PC-3 (cell line): Measurements from ENCODE around the gene CROCC2. TPM values are rescaled to one million over a fixed set of nuclear protein-coding genes. Genes with fewer than 3 reads are reported as not detected.

ENCODE experiments used
- ATAC-seq: fragments of 200-7000 bp; cut with Tn5 transposase; 2 replicates; pipeline ENCODE4 v1.9.1; 2020; ENCODE audit warnings: mild to moderate bottlenecking, moderate library complexity
- BruUV-seq: library from RNA; stranded (reverse); fragments of 400-500 nt; replicated peaks from 2 replicates; lab custom pipeline; 2021; lab: Mats Ljungman, UMichigan
- CTCF ChIA-PET: fragments of 300-600 bp; sonication (Branson Sonifier 250); formaldehyde crosslinking; loops from one replicate; lab custom pipeline; 2022; ENCODE audit warnings: antibody characterized with exemption; lab: Charles Lee
- POLR2A ChIA-PET: fragments of 300-600 bp; sonication (Branson Sonifier 250); formaldehyde crosslinking; loops from one replicate; lab custom pipeline; 2022; ENCODE audit warnings: antibody characterized with exemption; ENCODE audit not compliant: unreplicated experiment; lab: Charles Lee
- DNase-seq: peaks from one replicate; pipeline ENCODE4 v3.0.0-alpha.2; 2015
- H2AFZ ChIP-seq: fragments of 300-600 bp; sonication (generic); 2 replicates; pipeline ENCODE4 v1.6.0; 2016; ENCODE audit warnings: antibody characterized with exemption, low read length
- H3F3A ChIP-seq: fragments of 300-600 bp; sonication (generic); one replicate; pipeline ENCODE4 v1.6.0; 2017; ENCODE audit warnings: antibody characterized with exemption, low read length, control low read depth, mild to moderate bottlenecking; ENCODE audit not compliant: unreplicated experiment
- H3K27ac ChIP-seq: fragments of 300-600 bp; sonication (generic); 2 replicates; pipeline ENCODE4 v1.5.1; 2016; ENCODE audit warnings: mild to moderate bottlenecking, low read length
- H3K27me3 ChIP-seq: fragments of 300-600 bp; sonication (generic); 2 replicates; pipeline ENCODE4 v1.6.1; 2016; ENCODE audit warnings: low read length, mixed read lengths
- H3K36me3 ChIP-seq: fragments of 300-600 bp; sonication (generic); 2 replicates; pipeline ENCODE4 v1.6.1; 2016; ENCODE audit warnings: low read depth, mixed run types, low read length, mixed read lengths
- H3K4me1 ChIP-seq: fragments of 300-600 bp; sonication (generic); 2 replicates; pipeline ENCODE4 v1.5.1; 2016; ENCODE audit warnings: low read length; ENCODE audit not compliant: insufficient read depth
- H3K4me2 ChIP-seq: fragments of 300-600 bp; sonication (generic); 2 replicates; pipeline ENCODE4 v1.6.0; 2016; ENCODE audit warnings: low read length
- H3K4me3 ChIP-seq: fragments of 300-600 bp; sonication (generic); 2 replicates; pipeline ENCODE4 v1.5.1; 2016; ENCODE audit warnings: mild to moderate bottlenecking, low read length, mixed read lengths
- H3K79me2 ChIP-seq: fragments of 300-600 bp; sonication (generic); 2 replicates; pipeline ENCODE4 v1.6.1; 2017; ENCODE audit warnings: low read length, mixed read lengths
- H3K9ac ChIP-seq: fragments of 300-600 bp; sonication (generic); 2 replicates; pipeline ENCODE4 v1.6.0; 2016; ENCODE audit warnings: mild to moderate bottlenecking, low read length
- H3K9me2 ChIP-seq: fragments of 300-600 bp; sonication (generic); replicated peaks from 2 replicates; pipeline ENCODE4 v1.6.1; 2016; ENCODE audit warnings: mixed run types, low read length, mixed read lengths
- H3K9me3 ChIP-seq: fragments of 300-600 bp; sonication (generic); 2 replicates; pipeline ENCODE4 v1.6.1; 2016; ENCODE audit warnings: low read length, mixed read lengths
- H4K20me1 ChIP-seq: fragments of 300-600 bp; sonication (generic); 2 replicates; pipeline ENCODE4 v1.6.1; 2016; ENCODE audit warnings: low read length, mixed read lengths
- CTCF ChIP-seq: fragments of 300-600 bp; sonication (generic); conservative IDR thresholded peaks from 2 replicates; pipeline ENCODE4 v1.5.1; 2017; ENCODE audit warnings: antibody characterized with exemption, low read depth, mild to moderate bottlenecking, low read length
- EZH2 ChIP-seq: fragments of 300-600 bp; sonication (generic); IDR thresholded peaks from one replicate; pipeline ENCODE4 v1.6.1; 2017; ENCODE audit warnings: antibody characterized with exemption, mild to moderate bottlenecking, low read length; ENCODE audit not compliant: unreplicated experiment
- EZH2phosphoT487 ChIP-seq: fragments of 300-600 bp; sonication (generic); IDR thresholded peaks from 2 replicates; pipeline ENCODE4 v1.6.1; 2018; ENCODE audit warnings: mild to moderate bottlenecking, antibody characterized with exemption, low read length, borderline replicate concordance
- intact Hi-C: fragments of 100-400 bp; cut with micrococcal nuclease; formaldehyde crosslinking; loops from 2 replicates; pipeline ENCODE4 v1.9.0; 2023
- total RNA-seq: library from RNA; depleted of rRNA; stranded (reverse); fragments of >200 nt; gene quantifications from 2 replicates; pipeline ENCODE4 v1.2.3, GENCODE V29; 2014

CROCC2 gene
- total RNA-seq, 1 experiment from 2014 or later, result not detected

GRCh38 chr2:240963065-240963867 lies 57.1 kb downstream of the CROCC2 start:
- Histone ChIP-seq H3K9ac (no peak overlapping the region), H3F3A (no peaks in the 10 kb centered on the region), H3K79me2 (no peaks in the 10 kb centered on the region), H3K4me2 (no peak overlapping the region), H3K9me2 (no peaks in the 10 kb centered on the region), H3K4me3 (no peak overlapping the region), H4K20me1 (no peaks in the 10 kb centered on the region), H2AFZ (no peak overlapping the region), H3K27ac (no peak overlapping the region), H3K27me3 (no peaks in the 10 kb centered on the region), H3K36me3 (no peaks in the 10 kb centered on the region), H3K4me1 (no peaks in the 10 kb centered on the region), H3K9me3 (no peaks in the 10 kb centered on the region)
- no peak for DNase-seq
- no TSS peak for BruUV-seq
- ChIA-PET POLR2A (no interaction called here), CTCF (interaction anchor here (0.5 kb wide), 1 partner anchor 255 kb away, joined by 3 read pairs; no protein-coding TSS in a partner anchor)
- TF ChIP-seq CTCF, result no peak
- TF ChIP-seq EZH2, result no peak
- TF ChIP-seq EZH2phosphoT487, result no peak
- intact Hi-C loops, result no loop called here
- ATAC-seq, result no peak

GRCh38 chr2:240963868-240964703 lies 58.0 kb downstream of the CROCC2 start:
- no peak overlapping the region for H3K9ac ChIP-seq
- no peaks in the 10 kb centered on the region for H3K27me3 ChIP-seq
- ChIA-PET CTCF (interaction anchor here (0.5 kb wide), 1 partner anchor 255 kb away, joined by 3 read pairs; no protein-coding TSS in a partner anchor), POLR2A (no interaction called here)
- H3K4me3 ChIP-seq, result no peak overlapping the region
- TF ChIP-seq CTCF (no peak), EZH2phosphoT487 (no peak), EZH2 (no peak)
- H3K4me1 ChIP-seq, result no peaks in the 10 kb centered on the region
- ATAC-seq, result no peak
- no peaks in the 10 kb centered on the region for H3K79me2 ChIP-seq
- no peaks in the 10 kb centered on the region for H3K36me3 ChIP-seq
- no peaks in the 10 kb centered on the region for H3F3A ChIP-seq
- BruUV-seq, result no TSS peak
- no peak for DNase-seq
- intact Hi-C loops, result no loop called here
- no peak overlapping the region for H3K27ac ChIP-seq
- H3K9me3 ChIP-seq, result no peaks in the 10 kb centered on the region
- no peak overlapping the region for H3K4me2 ChIP-seq
- H4K20me1 ChIP-seq, result no peaks in the 10 kb centered on the region
- H2AFZ ChIP-seq, result no peak overlapping the region
- H3K9me2 ChIP-seq, result no peaks in the 10 kb centered on the region
